ENCODE results near the gene UBAP2L.
"Not testable (repeated sequence)": the region's sequence is repeated elsewhere in the genome, so short reads cannot be mapped to it uniquely, and the experiment has no call there.

The UBAP2L gene

GRCh38 chr1:154256686-154257085 lies 35.9 kb downstream of the UBAP2L start:
- ATAC-seq: no peak

DNA sequence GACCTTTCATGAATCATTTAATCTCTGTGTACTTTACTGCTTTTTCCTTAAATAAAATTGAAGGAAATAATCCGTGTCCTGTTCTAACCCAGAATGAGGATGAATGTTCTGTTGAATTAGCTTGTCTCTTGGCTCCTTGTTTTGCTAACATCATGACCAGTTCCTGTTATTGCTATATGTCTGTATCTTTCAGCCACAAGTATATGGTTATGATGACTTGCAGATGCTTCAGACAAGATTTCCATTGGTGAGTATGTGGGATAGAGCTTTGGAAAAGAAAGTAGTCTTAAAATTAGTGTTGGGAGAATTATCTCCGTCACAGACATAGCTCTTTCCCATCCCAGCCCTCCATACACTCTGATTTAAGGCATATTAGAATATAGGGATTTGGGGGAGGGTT lies 38.0 kb downstream of the UBAP2L start:
- no peak for ATAC-seq

- ATAC-seq: no peak
These were observed 39.4 kb downstream of the UBAP2L start for GRCh38 chr1:154260127-154260526.

DNA sequence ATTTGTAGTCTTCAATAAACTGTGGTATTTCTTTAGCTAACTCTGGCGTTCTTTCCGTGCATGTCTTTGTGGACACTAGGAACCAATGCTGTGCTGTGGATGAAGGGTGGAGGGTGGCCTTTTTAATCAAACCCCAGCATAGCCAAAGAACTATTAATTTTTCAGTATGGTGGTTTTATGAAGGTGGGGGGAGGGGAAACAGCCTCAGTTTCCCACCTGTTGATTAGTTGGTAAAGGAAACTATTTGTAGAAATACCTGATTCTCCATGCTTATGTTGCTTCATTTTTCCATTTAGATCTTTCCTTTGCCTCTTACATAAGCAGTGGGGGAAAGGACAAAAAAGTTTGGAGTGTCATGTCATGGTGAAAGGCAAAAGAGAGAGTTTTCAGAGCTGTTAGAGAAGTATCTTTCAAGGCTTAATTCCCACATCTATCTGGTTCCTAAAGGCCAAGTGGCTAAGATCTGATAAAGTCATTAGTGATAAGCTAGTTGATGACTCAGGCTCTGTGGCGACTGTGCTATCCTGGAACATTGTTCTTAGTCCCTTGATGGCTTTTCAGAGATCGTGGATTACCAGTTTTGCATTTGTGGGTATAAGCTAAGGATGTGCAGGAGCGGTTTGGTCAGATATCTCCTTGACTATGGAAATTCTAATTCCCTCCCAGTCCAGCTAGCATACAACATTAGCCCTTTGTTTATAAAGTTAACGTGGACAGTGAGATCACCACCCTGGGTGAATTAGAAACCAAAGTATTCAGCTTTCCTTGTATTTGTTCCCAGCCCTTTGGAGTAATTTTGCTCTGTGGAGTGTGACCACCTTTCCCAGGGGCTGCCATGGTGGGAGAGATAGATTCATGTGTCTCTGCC lies 42.9 kb downstream of the UBAP2L start:
- ATAC-seq: no peak

DNA sequence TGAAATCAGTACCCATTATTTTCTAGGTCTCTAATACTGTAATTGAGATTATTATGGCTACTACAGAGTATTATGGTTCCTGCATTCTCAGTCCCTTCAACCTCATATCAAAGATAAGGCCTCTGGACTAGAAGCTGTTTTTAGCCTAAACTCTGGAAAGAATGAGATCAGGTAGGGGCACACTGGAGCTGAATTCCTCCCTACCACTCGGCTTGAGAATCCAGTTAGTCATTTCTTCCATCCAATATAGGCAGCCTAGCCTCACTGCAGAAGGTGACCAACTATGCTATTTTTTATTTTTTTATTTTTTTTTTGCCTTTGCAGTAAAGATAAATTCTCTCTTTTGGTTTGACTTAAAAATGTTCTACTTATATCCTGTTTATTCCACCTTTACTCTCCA lies 43.7 kb downstream of the UBAP2L start:
- ATAC-seq: peak in 1 of 2 donors; percentile 48

DNA sequence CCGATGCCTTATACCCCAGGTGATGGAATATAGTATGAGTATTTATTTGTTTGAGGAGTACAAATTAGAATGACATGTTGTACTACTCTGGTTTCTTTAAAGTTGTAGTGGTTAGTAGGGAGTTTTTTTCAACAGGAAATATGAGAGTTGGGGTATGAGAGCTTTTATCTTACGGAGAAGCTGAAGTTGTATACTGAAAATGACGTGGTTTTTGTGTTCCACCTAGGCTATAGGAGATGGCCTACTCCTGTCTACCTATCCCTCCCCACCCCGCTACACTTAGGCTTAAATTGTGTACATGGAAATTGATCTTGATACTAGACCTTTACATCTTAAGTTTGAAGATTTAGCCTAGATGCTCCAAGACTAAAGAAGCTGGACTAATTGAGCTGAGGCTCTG lies 44.8 kb downstream of the UBAP2L start:
- peak; percentile 47 to 63 for ATAC-seq

DNA sequence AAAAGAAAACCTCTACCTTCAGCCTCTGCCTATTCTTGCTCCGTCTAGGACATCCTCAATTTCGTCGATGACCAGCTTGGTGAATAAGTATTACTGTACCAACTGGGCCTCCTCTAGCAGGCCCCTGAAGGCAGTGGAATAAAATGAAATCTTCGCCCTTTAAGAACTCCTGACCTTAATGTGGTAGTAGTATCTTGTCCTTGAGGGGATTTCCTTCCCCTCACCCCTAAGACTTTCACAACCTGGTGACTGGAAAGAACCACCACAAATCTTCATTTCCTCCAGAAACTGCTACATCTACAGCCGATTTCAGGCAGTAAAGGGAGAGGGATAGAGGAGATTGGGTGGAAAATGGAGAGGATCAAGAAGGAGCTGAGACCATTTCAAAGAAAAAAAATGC lies 50.1 kb downstream of the UBAP2L start:
- ATAC-seq: no peak

DNA sequence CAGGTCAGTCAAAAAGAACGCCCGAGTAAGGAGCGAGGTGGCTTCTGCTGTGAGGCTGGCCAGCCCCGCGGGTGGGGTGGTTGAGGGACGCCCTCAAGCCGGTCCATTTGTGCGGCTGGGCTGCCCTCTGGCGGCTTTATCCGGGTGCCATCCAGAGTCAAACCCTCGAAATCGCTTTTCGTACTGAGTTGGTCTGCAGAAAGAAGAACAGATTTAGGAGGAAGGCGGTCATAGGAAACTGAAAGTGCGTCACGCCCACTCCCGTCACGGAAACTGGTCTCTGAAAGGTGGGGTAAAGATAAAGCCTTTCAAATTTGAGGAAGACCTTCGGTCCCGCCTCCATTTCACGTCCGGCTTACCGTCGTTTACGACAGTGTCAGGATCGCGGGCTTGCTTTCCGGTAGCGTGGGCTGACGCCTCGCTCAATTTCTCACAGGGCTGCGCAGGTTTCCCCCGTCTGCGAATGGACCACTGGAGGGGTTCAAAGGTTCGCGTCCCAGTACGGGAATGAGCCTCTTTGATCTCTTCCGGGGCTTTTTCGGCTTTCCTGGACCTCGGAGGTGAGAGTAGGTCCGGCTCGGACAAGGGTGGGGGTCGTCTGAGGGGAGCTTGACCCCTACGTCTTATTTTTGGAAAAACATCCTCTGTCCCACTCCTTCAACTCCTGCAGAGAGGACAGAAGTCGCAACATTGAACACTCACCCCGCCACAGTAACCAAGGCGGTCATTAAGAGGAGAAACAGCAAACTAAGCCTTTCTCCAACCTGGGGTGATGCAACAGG lies 51.7 kb downstream of the UBAP2L start, which contains the start of gene HAX1:
TSS of gene HAX1 (plus strand) at position 413 of the 782 bp plus-strand sequence. CDS start at position 508, 95 bp downstream.
- peak; percentile 89 to 92 for ATAC-seq

DNA sequence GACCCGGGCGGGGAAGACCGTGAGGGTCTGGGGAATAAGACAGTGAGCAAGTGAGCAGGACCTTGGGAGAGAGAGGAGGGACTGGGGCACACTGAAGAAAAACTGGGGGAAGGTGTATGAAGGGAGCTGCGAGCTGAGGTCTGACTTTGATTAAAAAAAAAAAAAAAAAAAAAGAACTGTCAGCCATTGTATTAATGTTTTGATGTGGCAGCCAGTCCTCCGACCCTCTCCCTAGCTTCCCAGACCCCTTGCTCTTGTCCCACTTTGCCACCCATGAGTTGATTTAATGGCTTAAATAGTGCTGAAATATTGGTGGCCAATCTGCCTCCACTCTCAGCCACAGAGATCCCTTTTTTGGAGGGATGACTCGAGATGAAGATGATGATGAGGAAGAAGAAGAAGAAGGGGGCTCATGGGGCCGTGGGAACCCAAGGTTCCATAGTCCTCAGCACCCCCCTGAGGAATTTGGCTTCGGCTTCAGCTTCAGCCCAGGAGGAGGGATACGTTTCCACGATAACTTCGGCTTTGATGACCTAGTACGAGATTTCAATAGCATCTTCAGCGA lies 52.3 kb downstream of the UBAP2L start:
- ATAC-seq: no peak

GRCh38 chr1:154276797-154277196 lies 56.0 kb downstream of the UBAP2L start:
- ATAC-seq: no peak

GRCh38 chr1:154287591-154287990 lies 66.8 kb downstream of the UBAP2L start:
- not testable (repeated sequence) for ATAC-seq

- no peak for ATAC-seq
These were observed 67.9 kb downstream of the UBAP2L start for GRCh38 chr1:154288661-154289060.

DNA sequence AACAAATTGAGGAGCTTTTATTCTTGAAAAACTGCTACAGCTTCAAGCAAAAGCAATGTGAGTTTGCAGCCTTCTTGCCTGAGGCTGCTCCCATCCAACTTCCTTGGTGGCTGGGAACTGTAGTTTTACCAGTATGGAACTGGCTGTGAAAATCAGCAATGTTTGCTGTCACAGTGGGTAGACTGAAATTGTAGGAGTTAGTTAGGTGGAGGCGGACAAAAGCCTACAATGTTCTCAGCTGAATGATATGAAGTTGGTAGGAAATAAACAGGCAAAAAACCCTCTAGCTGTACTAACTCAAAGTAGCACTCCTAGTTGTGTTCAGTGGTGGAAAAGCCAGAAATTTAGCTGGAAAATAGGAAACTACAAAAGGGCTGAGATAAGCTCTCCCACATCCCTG lies 70.2 kb downstream of the UBAP2L start:
- no peak for ATAC-seq

- no peak for ATAC-seq
These were observed 74.9 kb downstream of the UBAP2L start for GRCh38 chr1:154295408-154296235.

GRCh38 chr1:154301582-154301981 lies 80.8 kb downstream of the UBAP2L start:
- ATAC-seq: no peak

GRCh38 chr1:154304664-154305337 lies 84.0 kb downstream of the UBAP2L start:
- peak; percentile 94 to 95 for ATAC-seq

DNA sequence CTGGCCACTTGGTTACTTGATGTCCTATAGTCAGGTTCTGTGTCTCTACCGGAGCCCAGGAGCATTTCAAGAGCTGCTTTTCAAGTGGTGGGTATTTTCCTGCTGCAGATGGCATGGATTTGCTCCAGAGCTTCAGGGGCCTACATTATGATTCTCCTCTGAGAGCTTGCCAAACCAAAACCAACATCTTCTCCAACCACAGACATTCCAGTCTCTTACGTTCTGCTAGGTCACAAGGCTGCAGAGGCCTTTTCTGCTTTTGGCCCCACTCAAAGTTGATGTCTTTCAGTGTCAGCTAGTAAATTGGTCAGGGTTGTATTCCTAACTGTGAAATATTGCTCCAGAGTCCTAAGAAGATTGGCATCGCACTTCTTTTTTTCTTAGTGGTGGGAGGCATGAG lies 85.4 kb downstream of the UBAP2L start:
- ATAC-seq: no peak

DNA sequence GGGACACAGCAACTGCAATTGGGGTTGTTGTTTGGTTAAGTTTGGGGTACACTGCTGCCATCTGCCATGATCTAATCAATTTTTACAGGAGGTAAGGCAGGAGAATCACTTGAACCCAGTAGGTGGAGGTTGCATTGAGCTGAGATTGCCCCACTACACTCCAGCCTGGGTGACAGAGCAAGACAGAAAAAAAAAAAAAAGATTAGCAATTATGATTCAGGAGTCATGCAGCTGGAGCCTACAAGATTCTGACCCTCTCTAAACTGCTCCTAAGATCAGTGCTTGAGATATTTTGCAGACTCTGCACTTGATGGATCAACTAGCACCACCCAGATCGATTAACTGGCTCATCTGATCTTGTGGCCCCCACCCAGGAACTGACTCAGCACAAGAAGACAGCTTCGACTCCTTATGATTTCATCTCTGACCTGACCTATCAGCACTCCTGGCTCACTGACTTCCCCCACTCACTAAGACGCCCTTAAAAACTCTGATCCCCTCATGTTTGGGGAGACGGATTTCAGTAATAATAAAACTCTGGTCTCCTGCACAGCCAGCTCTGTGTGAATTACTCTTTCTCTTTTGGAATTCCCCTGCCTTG lies 87.0 kb downstream of the UBAP2L start:
- ATAC-seq: peak; percentile 25 to 34

DNA sequence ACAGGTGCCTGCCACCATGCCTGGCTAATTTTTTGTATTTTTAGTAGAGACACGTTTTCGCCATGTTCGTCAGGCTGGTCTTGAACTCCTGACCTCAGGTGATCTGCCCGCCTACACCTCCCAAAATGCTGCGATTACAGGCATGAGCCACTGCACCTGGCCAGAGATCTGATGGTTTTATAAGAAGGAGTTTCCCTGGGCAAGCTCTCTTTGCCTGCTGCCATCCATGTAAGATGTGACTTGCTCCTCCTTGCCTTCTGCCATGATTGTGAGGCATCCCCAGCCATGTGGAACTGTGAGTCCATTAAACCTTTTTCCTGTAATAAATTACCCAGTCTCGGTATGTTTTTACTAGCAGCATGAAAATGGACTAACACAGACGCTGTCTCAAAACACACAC lies 88.4 kb downstream of the UBAP2L start:
- not testable (repeated sequence) for ATAC-seq

GRCh38 chr1:154312229-154313065 lies 91.7 kb downstream of the UBAP2L start:
- not testable (repeated sequence) for ATAC-seq

GRCh38 chr1:154313066-154313356 lies 92.3 kb downstream of the UBAP2L start:
- ATAC-seq: no peak

Measured in activated CD4-positive, CD25-positive, alpha-beta regulatory T cell treated with anti-CD3 and anti-CD28 coated beads, Interleukin-2, amount 50 U/mL, for 24 hours (primary cell).